Peyer's patch (tissue), 4 donors: ENCODE measurements around the gene IFITM5. TPM values are rescaled to one million over a fixed set of nuclear protein-coding genes. Genes with fewer than 3 reads are reported as not detected.

Experiments
- DNase-seq, 3 donors: peaks; one replicate each; pipeline ENCODE4 v3.0.0-alpha.2; 2017 to 2019
- H3K27ac ChIP-seq, 4 donors: fragments of 200-600 bp; sonication (generic); one replicate each; pipeline ENCODE4 v1.5.1; 2016 to 2019
- H3K27me3 ChIP-seq, 2 donors: fragments of 200-600 bp; sonication (generic); one replicate each; pipeline ENCODE4 v1.5.1; 2019
- H3K36me3 ChIP-seq, 3 donors: fragments of 200-600 bp; sonication (generic); one replicate each; pipeline ENCODE4 v1.5.1; 2016 to 2019
- H3K4me1 ChIP-seq, 4 donors: fragments of 200-600 bp; sonication (generic); one replicate each; pipeline ENCODE4 v1.5.1; 2016 to 2019
- H3K4me3 ChIP-seq, 4 donors: fragments of 200-600 bp; sonication (generic); 1 replicate in 3 of 4; 2 replicates in 1 of 4; pipeline ENCODE4 v1.5.1; 2016 to 2019; ENCODE audit warnings: mild to moderate bottlenecking in 1 of 4
- H3K9me3 ChIP-seq, 4 donors: fragments of 200-600 bp; sonication (generic); one replicate each; pipeline ENCODE4 v1.5.1; 2016 to 2019; ENCODE audit warnings: mild to moderate bottlenecking in 1 of 4
- CTCF ChIP-seq, 6 experiments: fragments of 450-650 bp in 4 of 6; fragments of 200-600 bp in 2 of 6; sonication (generic) in 1 of 6; IDR thresholded peaks; one replicate each; pipeline ENCODE4 v1.5.1; 2017 to 2019; ENCODE audit warnings: antibody characterized with exemption in 6 of 6, mild to moderate bottlenecking in 3 of 6, moderate library complexity in 1 of 6
- POLR2A ChIP-seq, 2 donors: fragments of 450-650 bp; IDR thresholded peaks; one replicate each; pipeline ENCODE4 v1.5.1; 2017; ENCODE audit warnings: antibody characterized with exemption in 2 of 2, mild to moderate bottlenecking in 2 of 2, moderate library complexity in 2 of 2
- total RNA-seq, 4 donors: library from RNA; depleted of rRNA; stranded (reverse); fragments of >200 nt; gene quantifications; one replicate each; pipeline ENCODE4 v1.1.0, GENCODE V29; 2016

Gene IFITM5
- total RNA-seq, 4 donors from 2014 or later, result not detected

GRCh38 chr11:282630-283360, 16.5 kb downstream of the IFITM5 start:
- Histone ChIP-seq H3K9me3 (no peaks in the 10 kb centered on the region), H3K4me1 (peaks cover 0 to 34% (median 19%) of the 10 kb centered on the region in 4 donors), H3K27ac (peak overlapping the region in 3 of 4 donors; percentile 73 to 96 (median 87)), H3K36me3 (peaks cover 0 to 31% (median 0%) of the 10 kb centered on the region in 3 donors), H3K4me3 (peak overlapping the region in 2 of 4 donors; percentile 58 to 61), H3K27me3 (peaks cover 0 to 12% of the 10 kb centered on the region in 2 donors)
- TF ChIP-seq POLR2A (IDR thresholded peaks at IDR 0.05), result peak in 1 of 2 donors; percentile 26
- TF ChIP-seq CTCF (IDR thresholded peaks at IDR 0.05), result no peak
- DNase-seq, result peak in 2 of 3 donors; percentile 69 to 73

GRCh38 chr11:282171-282570, 17.2 kb downstream of the IFITM5 start:
- peak in 2 of 3 donors; percentile 46 for DNase-seq
- H3K27me3 ChIP-seq, result peaks cover 0 to 12% of the 10 kb centered on the region in 2 donors
- peaks cover 0 to 34% (median 19%) of the 10 kb centered on the region in 4 donors for H3K4me1 ChIP-seq
- peak overlapping the region in 3 of 4 donors; percentile 53 to 61 (median 58) for H3K4me3 ChIP-seq
- peaks cover 0 to 31% (median 0%) of the 10 kb centered on the region in 3 donors for H3K36me3 ChIP-seq
- peak overlapping the region; percentile 73 to 96 (median 86) for H3K27ac ChIP-seq
- H3K9me3 ChIP-seq, result no peaks in the 10 kb centered on the region
- TF ChIP-seq POLR2A (IDR thresholded peaks at IDR 0.05), result no peak
- TF ChIP-seq CTCF (IDR thresholded peaks at IDR 0.05), result no peak

- Histone ChIP-seq H3K4me3 (peak overlapping the region; percentile 52 to 61 (median 56)), H3K27me3 (peaks cover 0 to 12% of the 10 kb centered on the region in 2 donors)
- DNase-seq, result peak in 1 of 3 donors; percentile 61
Measured at GRCh38 chr11:281486-282161, 17.7 kb downstream of the IFITM5 start.

GRCh38 chr11:280706-281485, 18.4 kb downstream of the IFITM5 start:
- peak; percentile 49 to 75 (median 62) for DNase-seq
- peak overlapping the region; percentile 52 to 61 (median 56) for H3K4me3 ChIP-seq
- H3K36me3 ChIP-seq, result peaks cover 0 to 31% (median 0%) of the 10 kb centered on the region in 3 donors
- H3K27ac ChIP-seq, result peak overlapping the region; percentile 73 to 96 (median 86)
- peaks cover 0 to 12% of the 10 kb centered on the region in 2 donors for H3K27me3 ChIP-seq
- H3K9me3 ChIP-seq, result no peaks in the 10 kb centered on the region
- TF ChIP-seq POLR2A (IDR thresholded peaks at IDR 0.05), result no peak
- peaks cover 0 to 34% (median 19%) of the 10 kb centered on the region in 4 donors for H3K4me1 ChIP-seq

More at GRCh38 chr11:281486-282161, 17.7 kb downstream of the IFITM5 start:
- Histone ChIP-seq H3K36me3 (peaks cover 0 to 31% (median 0%) of the 10 kb centered on the region in 3 donors), H3K27ac (peak overlapping the region; percentile 73 to 96 (median 86)), H3K9me3 (no peaks in the 10 kb centered on the region), H3K4me1 (peaks cover 0 to 34% (median 19%) of the 10 kb centered on the region in 4 donors)
- TF ChIP-seq POLR2A (IDR thresholded peaks at IDR 0.05) (no peak), CTCF (IDR thresholded peaks at IDR 0.05) (no peak)

GRCh38 chr11:279966-280705, 19.2 kb downstream of the IFITM5 start:
- Histone ChIP-seq H3K27me3 (peaks cover 0 to 12% of the 10 kb centered on the region in 2 donors), H3K27ac (peak overlapping the region; percentile 73 to 96 (median 86)), H3K4me3 (peak overlapping the region; percentile 52 to 61 (median 56)), H3K36me3 (peaks cover 0 to 31% (median 0%) of the 10 kb centered on the region in 3 donors), H3K4me1 (peaks cover 0 to 34% (median 19%) of the 10 kb centered on the region in 4 donors), H3K9me3 (no peaks in the 10 kb centered on the region)
- DNase-seq, result peak; percentile 55 to 89 (median 88)
- TF ChIP-seq POLR2A (IDR thresholded peaks at IDR 0.05) (peak; percentile 40 to 50), CTCF (IDR thresholded peaks at IDR 0.05) (no peak)
